GM18517 (cell line): ENCODE data around the gene POFUT1.
"Not testable (repeated sequence)": the region's sequence is repeated elsewhere in the genome, so short reads cannot be mapped to it uniquely, and the experiment has no call there.

ENCODE experiments used
- ATAC-seq: cut with Tn5 transposase; IDR thresholded peaks from one replicate; pipeline ENCODE4 v1.9.1; 2021; ENCODE audit warnings: mild to moderate bottlenecking, moderate library complexity; ENCODE audit not compliant: unreplicated experiment

The POFUT1 gene

DNA sequence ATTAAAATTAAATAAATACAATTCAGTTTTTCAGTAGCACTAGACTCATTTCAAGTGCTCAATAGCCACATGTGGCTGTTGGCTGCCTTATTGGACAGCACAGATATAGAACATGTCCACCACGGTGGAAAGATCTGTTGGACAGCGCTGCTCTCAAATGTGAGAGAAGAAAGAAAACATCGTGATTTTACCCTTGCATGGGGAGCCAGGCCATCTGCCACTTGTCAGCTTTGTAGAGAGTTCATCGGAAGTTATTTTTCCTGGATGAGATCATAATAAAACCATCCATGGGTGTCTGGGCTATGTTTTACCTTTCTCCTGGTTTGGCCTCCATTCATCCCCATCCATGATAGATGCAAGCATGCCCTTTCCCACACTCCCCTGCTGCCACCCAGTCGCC is 63.9 kb downstream of the POFUT1 start:
- ATAC-seq, result no peak

DNA sequence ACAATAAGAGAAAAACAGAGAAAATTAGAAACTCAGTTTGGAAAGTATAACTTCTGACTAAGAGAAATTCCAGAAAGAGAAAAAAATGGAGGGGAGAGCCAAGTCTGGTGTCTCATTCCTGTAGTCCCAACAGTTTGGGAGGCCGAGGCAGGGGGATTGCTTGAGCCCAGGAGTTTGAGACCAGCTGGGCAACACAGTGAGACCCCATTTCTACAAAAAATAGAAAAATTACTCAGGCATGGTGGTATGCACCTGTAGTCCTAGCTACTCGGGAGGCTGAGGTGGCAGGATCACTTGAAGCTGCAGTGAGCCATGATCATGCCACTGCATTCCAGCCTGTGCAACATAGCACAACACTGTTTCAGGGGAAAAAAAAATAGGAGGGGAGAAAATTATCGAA is 66.7 kb downstream of the POFUT1 start:
- ATAC-seq, result no peak

DNA sequence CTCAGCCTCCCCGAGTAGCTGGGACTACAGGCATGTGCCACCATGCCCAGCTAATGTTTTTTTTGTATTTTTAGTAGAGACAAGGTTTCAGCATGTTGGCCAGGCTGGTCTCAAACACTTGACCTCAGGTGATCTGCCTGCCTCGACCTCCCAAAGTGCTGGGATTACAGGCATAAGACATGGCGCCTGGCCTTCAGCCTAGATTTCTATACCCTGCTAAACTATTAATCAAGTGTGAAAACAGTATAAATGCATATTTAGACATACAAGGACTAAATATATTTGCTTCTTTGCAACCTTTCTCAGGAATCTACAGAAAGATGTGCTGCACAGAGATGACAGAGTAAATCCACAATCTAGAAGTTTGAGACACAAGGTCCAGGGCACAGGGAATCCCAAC is 67.5 kb downstream of the POFUT1 start:
- ATAC-seq, result not testable (repeated sequence)

GRCh38 chr20:32277361-32278198 is 69.9 kb downstream of the POFUT1 start, which contains the start of gene KIF3B:
Gene KIF3B (plus strand): TSS chr20:32277651. CDS start chr20:32309778, 32,127 bp downstream.
- ATAC-seq, result peak; percentile 75

- peak; percentile 71 for ATAC-seq
These were observed 70.5 kb downstream of the POFUT1 start for GRCh38 chr20:32278199-32278643.

DNA sequence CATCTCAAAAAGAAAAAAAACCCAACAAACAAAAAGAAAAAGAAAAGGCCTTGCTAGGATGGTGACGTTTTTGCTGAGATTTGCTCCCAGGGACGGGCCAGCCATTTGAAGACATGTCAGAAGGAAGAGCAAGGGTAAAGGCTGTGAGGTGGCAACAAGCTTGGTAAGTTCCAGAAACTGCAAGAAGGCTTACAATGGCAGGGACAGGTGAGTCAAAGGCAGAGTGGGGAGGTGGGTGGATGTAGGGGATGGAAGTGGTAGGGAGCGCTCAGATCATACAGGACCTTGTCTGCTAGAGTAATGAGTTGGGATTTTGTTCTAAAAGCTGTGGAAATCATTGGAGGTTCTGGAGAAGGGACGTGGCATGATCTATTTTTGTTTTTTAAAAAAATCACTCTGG is 74.0 kb downstream of the POFUT1 start:
- no peak for ATAC-seq

DNA sequence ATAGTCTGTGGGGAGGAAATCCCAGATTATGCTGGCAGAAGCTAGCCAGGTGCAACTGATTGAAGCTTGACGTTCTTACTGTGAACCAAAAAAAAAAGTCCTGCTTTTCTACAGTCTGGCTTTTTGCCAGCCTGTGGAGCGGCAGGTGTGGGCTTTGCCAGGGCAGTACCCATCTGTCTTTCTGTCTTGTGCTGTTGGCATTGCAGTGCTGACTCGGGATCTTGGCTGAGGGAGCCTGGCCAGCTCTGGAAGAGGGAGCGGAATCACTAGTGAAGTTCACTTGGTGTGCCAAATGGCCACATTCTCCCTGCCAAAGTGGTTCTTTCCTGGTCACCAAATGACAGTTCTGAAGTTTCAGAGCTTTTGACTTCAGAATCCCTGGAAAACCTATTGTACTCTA is 74.8 kb downstream of the POFUT1 start:
- ATAC-seq, result no peak

DNA sequence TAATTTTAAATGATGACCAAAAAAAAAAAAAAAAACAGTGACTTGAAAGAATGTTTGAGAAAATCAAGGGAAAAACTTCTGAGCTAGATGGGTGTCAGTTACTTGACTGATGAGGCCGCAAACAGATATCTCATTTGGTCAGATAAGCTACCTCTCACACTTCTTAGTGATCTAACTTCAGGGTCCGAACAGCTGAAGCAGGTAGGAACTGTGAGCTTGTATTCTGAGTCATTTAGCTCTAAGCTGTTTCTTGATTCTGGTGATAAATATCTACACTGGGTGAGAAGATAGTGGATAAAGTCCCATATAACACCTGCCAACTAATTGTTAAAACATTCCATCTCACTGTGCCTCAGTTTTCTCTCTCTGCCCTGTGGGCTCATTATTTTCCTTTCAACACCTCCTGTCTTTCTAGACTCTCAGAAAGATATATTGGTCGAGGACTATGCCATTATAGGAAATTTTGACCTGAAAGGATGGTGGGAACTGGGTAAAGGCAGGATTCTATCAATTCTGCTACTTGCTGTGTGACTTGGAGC is 77.5 kb downstream of the POFUT1 start:
- peak; percentile 41 for ATAC-seq

DNA sequence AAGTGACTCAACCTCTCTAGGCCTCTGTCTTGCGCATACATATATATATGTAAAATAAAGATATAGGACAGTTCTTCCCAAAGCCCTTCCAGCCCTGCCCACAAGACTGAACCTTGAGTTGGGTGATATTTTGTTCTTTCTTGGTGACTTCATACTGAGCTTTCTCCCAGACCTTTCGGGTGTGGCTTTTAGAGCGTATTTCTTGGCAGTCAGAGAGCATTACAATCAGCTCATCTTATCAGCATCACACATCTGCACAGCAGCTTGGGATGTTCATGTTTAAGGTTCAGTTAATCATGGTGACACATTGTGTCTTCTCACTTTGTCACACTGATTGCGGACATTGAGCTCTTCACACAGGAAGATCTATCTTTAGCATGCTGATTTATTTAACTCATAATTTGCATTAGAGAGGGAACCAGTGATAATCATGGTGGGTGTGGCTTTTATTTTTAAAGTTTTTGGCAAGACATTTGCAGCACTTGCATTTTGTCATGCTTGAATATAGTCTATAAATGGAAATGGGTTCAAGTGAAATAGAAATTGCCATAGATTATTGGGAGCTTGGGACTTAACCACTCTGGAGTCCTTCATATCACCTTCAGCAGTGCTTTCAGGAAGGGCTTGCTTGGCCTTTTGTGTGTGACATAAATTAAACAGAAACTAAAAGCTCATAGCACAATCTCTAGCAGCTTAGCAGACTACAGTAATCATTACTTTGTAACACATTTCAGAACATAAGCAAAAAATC is 78.1 kb downstream of the POFUT1 start:
- ATAC-seq, result peak; percentile 77

DNA sequence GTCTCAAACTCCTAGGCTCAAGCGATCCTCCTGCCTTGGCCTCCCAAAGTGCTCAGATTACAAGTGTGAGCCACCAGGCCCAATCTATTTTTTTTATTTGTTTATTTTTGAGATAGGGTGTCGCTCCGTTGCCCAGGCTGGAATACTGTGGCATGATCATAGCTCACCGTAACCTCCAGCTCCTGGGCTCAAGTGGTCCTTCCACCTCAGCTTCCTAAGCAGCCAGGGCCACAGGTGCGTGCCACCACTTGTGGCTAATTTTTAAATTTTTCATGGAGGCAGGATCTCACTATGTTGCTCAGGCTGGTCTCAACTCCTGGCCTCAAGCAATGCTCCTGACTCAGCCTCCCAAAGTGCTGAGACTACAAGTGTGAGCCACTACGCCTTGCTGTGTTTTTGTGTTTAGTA is 79.6 kb downstream of the POFUT1 start:
- ATAC-seq, result no peak
